ENCODE measurements around the gene LONP1. TPM values are rescaled to one million over a fixed set of nuclear protein-coding genes. Genes with fewer than 3 reads are reported as not detected.
"Not testable (repeated sequence)": the region's sequence is repeated elsewhere in the genome, so short reads cannot be mapped to it uniquely, and the experiment has no call there.

Gene LONP1
- total RNA-seq, 4 donors from 2014 or later = 31.7 to 75.9 (median 47.4) TPM

DNA sequence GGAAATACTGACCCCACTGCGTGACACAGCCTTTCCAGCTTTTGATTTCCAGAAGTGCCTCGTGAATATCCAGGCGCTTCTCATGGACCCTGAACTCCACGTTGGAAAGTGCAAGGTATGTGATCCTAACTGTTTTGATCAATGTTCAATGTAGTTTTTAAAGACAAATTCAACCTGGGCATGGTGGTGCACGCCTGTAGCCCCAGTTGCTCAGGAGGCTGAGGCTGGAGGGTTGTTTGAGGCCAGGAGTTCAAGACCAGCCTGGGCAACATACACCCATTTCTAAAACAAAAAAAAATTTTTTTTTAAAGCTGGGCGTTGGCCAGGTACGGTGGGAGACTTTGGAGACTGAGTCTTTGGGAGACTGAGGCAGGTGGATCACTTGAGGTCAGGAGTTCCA is 31.8 kb upstream of the LONP1 start:
- Histone ChIP-seq H3K4me3 (no peak overlapping the region), H3K4me1 (no peaks in the 10 kb centered on the region), H3K27ac (no peak overlapping the region), H3K9me3 (no peaks in the 10 kb centered on the region), H3K27me3 (no peaks in the 10 kb centered on the region), H3K36me3 (no peaks in the 10 kb centered on the region)
- DNase-seq = no peak
- no peak for TF ChIP-seq POLR2A (IDR thresholded peaks at IDR 0.05)
- TF ChIP-seq, protein P1, sequence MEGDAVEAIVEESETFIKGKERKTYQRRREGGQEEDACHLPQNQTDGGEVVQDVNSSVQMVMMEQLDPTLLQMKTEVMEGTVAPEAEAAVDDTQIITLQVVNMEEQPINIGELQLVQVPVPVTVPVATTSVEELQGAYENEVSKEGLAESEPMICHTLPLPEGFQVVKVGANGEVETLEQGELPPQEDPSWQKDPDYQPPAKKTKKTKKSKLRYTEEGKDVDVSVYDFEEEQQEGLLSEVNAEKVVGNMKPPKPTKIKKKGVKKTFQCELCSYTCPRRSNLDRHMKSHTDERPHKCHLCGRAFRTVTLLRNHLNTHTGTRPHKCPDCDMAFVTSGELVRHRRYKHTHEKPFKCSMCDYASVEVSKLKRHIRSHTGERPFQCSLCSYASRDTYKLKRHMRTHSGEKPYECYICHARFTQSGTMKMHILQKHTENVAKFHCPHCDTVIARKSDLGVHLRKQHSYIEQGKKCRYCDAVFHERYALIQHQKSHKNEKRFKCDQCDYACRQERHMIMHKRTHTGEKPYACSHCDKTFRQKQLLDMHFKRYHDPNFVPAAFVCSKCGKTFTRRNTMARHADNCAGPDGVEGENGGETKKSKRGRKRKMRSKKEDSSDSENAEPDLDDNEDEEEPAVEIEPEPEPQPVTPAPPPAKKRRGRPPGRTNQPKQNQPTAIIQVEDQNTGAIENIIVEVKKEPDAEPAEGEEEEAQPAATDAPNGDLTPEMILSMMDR (IDR thresholded peaks at IDR 0.05) = no peak

- Histone ChIP-seq H3K36me3 (no peaks in the 10 kb centered on the region), H3K27ac (no peak overlapping the region), H3K4me3 (no peak overlapping the region), H3K9me3 (no peaks in the 10 kb centered on the region), H3K27me3 (no peaks in the 10 kb centered on the region), H3K4me1 (no peaks in the 10 kb centered on the region)
- TF ChIP-seq POLR2A (IDR thresholded peaks at IDR 0.05) = no peak
- TF ChIP-seq, protein P1 (IDR thresholded peaks at IDR 0.05) = no peak
- no peak for DNase-seq
Measured at GRCh38 chr19:5749505-5749904, 29.6 kb upstream of the LONP1 start.

- H3K36me3 ChIP-seq, H3K4me3 ChIP-seq, H3K27ac ChIP-seq, DNase-seq, H3K9me3 ChIP-seq, H3K27me3 ChIP-seq, H3K4me1 ChIP-seq: not testable (repeated sequence)
Measured at GRCh38 chr19:5748920-5749319, 29.0 kb upstream of the LONP1 start.

GRCh38 chr19:5744999-5745398 is 25.1 kb upstream of the LONP1 start:
- H3K4me3 ChIP-seq, H3K36me3 ChIP-seq, DNase-seq, H3K4me1 ChIP-seq, H3K27me3 ChIP-seq, H3K9me3 ChIP-seq, H3K27ac ChIP-seq: not testable (repeated sequence)

- no peak overlapping the region for H3K27ac ChIP-seq
- H3K9me3 ChIP-seq = no peaks in the 10 kb centered on the region
- H3K4me3 ChIP-seq = no peak overlapping the region
- H3K27me3 ChIP-seq = no peaks in the 10 kb centered on the region
- H3K36me3 ChIP-seq = no peaks in the 10 kb centered on the region
- TF ChIP-seq, protein P1 (IDR thresholded peaks at IDR 0.05) = no peak
- TF ChIP-seq POLR2A (IDR thresholded peaks at IDR 0.05) = no peak
- no peaks in the 10 kb centered on the region for H3K4me1 ChIP-seq
- no peak for DNase-seq
Measured at GRCh38 chr19:5743630-5744029, 23.7 kb upstream of the LONP1 start.

GRCh38 chr19:5742051-5742450 is 22.1 kb upstream of the LONP1 start:
- Histone ChIP-seq H3K4me1 (no peaks in the 10 kb centered on the region), H3K9me3 (no peaks in the 10 kb centered on the region), H3K27ac (no peak overlapping the region), H3K4me3 (no peak overlapping the region), H3K27me3 (no peaks in the 10 kb centered on the region), H3K36me3 (no peaks in the 10 kb centered on the region)
- TF ChIP-seq POLR2A (IDR thresholded peaks at IDR 0.05) = no peak
- TF ChIP-seq, protein P1 (IDR thresholded peaks at IDR 0.05) = no peak
- DNase-seq = no peak

- no peaks in the 10 kb centered on the region for H3K36me3 ChIP-seq
- no peak for TF ChIP-seq POLR2A (IDR thresholded peaks at IDR 0.05)
- TF ChIP-seq, protein P1 (IDR thresholded peaks at IDR 0.05) = no peak
- H3K4me1 ChIP-seq = no peaks in the 10 kb centered on the region
- H3K27me3 ChIP-seq = no peaks in the 10 kb centered on the region
- no peak overlapping the region for H3K27ac ChIP-seq
- DNase-seq = no peak
- no peaks in the 10 kb centered on the region for H3K9me3 ChIP-seq
- H3K4me3 ChIP-seq = no peak overlapping the region
Measured at GRCh38 chr19:5738423-5738822, 18.5 kb upstream of the LONP1 start.

- not testable (repeated sequence) for H3K36me3 ChIP-seq, DNase-seq, H3K9me3 ChIP-seq, H3K4me3 ChIP-seq, H3K4me1 ChIP-seq, H3K27me3 ChIP-seq, H3K27ac ChIP-seq
Measured at GRCh38 chr19:5733172-5733571, 13.2 kb upstream of the LONP1 start.

All from Peyer's patch (tissue), 4 donors.